Activated CD8-positive, alpha-beta memory T cell treated with anti-CD3 and anti-CD28 coated beads for 4 hours (primary cell): Measurements from ENCODE around the gene ACSL4.
"Not testable (repeated sequence)": the region's sequence is repeated elsewhere in the genome, so short reads cannot be mapped to it uniquely, and the experiment has no call there.

Source experiments
- DNase-seq, 2 donors: peaks; one replicate each; pipeline ENCODE4 v3.0.0-alpha.2; 2020; ENCODE audit warnings: low read depth in 2 of 2

Gene ACSL4

DNA sequence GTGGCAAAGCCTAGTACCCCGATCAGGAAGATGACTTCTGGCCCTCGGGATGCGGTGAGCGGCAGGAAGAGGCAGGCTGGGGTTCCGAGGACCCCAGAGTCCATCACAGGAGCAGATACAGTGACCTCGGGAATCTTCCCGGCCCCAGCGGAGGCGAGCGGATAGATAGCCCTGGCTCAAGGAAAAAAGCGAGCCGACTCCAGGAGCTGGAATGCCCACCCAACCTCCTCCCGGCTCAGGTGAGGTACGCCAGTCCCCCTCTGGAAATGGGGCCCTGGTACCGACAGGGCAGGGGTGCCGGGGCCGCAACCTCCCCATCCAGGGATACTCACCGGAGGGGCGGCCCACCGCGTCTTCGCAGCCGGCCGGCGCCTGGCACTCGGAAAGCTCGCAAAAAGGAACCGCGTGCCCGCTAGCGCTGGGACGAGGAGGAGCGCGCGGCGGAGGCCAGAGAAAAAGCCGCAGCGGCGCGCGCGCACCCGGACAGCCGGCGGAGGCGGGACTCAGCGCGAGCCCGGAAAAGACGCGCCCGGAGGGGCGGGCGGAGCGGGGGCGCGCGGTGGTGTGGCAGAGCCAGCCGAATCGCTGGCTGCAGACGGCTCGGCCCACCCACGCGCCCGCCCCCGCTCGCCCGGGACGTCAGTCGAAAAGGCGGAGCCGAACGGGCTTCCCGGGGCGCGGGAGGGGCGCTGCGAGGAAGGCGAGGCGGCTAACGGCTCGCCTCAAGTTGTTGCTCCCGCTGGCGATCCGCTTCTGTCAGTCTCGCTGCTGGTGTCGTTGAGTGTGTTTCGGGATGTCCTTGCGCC is at the start of gene ACSL4:
Gene ACSL4, minus strand, starts transcription at position 451 of the 806 bp plus-strand sequence. CDS start 49,894 bp downstream, outside the sequence.
- peak; percentile 81 to 86 for DNase-seq

DNA sequence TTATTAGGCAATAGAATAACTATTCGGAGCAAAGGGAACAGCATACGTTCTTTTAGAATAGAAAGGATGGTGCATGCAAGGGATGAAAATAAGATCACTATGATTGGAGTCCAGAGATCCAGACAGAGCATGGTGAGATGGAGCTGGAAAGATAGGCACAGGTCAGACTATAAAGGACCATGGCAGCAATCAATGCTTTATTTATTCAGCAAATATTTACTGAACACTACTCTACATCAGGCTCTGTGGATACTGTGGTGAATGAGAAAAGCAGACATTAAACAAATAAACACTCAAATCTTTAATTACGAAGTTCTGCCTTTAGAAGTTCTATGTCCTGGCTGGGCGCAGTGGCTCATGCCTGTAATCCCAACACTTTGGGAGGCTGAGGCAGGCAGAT is 44.7 kb upstream of the ACSL4 start:
- no peak for DNase-seq

- no peak for DNase-seq
Measured at GRCh38 chrX:109776986-109777385, 43.9 kb upstream of the ACSL4 start.

DNA sequence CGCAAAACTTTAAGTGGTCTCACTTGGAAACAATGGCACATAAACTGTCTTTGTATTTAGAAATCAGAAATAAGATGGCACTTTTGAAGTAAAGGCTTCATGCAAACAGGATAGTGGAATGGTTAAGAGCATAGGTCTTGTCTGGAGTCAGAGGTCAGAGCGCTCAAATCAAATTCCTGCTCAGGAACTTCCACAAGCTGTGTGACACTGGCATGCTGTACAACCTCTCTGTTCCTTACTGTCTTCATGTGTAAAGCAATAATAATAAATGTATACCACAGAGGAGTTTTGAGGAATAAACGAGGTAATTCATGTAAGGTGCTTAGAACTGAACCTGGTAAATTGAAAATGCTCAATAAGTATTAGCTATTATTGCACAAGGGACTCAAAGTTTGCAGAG is 43.4 kb upstream of the ACSL4 start:
- DNase-seq = no peak

DNA sequence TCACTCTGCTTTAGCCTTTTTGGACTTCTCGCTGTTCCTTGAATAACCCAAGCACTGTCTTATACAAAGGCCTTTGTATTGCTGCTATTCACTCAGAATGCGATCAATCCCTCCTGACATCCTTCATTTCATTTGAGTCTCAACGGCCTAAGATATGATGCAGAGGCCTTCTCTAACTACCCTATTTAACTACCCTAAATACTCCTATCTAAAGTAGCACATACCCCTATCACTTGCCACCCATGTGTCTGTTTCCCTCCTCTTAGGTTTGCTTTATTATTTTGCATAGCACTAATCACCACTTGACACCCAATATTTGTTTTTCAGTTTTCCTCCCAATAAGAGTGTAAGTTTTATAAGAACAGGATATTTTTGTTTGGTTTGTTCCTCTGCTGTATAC is 42.3 kb upstream of the ACSL4 start:
- DNase-seq = no peak

DNA sequence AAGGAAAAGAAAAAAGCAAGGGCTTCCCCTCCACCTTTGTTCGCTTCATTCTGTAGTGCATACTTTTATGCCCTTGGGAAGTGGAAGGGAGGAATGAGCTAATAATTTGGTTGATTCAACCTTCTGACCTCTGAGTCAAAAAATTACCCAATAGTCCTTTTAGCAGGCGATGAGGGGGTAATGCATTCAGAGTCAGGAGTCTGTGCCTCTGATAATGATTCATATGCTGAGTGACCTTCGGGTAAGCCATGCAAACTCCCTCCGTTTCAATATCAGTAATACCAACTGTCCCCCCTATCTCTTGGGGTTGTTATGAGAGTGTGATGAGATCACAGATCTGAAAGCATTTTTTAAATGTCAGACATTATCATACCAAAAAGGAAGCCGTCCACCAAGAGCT is 41.6 kb upstream of the ACSL4 start:
- DNase-seq = no peak

- no peak for DNase-seq
Measured at GRCh38 chrX:109774136-109774535, 41.1 kb upstream of the ACSL4 start.

GRCh38 chrX:109773374-109773773 is 40.3 kb upstream of the ACSL4 start:
- DNase-seq = no peak

GRCh38 chrX:109770780-109771179 is 37.7 kb upstream of the ACSL4 start:
- DNase-seq = no peak

DNA sequence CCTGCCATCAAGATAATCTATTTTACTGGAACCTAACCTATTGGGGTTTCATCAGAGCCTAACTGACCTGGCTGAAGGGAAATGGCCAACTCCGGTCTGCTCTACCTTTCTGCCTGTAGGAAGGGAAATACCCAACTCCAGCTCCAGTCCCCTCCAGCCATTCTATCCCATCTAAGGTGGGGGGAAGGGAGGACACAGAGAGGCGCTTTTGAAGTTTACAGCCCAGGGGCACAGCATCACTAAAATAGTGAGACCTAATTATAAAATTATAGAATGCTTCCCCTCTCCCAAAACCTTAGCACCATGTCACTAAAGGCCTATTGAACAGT is 27.8 kb upstream of the ACSL4 start:
- no peak for DNase-seq

DNA sequence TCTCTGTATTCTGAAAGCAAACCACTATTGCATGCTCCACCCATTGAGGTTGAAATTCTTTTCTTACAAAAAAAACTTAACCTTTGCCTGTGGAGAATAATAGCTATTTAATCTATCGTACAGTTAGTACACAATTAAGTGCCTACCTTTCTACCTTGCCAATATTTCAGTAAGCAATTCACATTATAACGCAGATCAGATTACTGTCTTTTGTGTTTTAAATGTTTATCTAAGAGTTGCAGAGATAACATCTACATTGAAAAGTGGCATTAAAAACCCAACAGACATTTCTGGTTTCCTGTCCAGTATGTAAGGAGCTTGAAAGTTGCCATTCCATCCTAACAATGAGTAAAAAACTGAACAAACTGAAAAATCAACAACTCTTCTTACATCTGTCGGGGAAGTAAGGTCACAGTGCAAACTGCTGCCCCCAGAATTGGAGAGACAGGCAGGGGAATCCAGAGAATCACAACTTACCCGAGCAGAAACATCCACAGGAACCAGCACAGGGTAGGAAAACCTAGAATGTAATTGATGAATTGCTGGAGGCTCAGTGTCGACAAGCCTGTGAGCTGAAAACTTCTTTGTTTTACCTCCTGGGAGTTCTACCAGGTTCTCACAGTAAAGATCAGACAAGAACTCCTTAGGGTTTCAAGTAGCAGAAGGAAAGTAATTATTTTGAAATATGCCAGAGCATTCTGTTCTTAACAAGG is 27.3 kb upstream of the ACSL4 start:
- DNase-seq = no peak

GRCh38 chrX:109753256-109753655 is 20.2 kb upstream of the ACSL4 start:
- no peak for DNase-seq

- no peak for DNase-seq
Measured at GRCh38 chrX:109751698-109752097, 18.6 kb upstream of the ACSL4 start.

GRCh38 chrX:109749207-109749606 is 16.1 kb upstream of the ACSL4 start:
- DNase-seq = no peak

GRCh38 chrX:109747681-109748080 is 14.6 kb upstream of the ACSL4 start:
- DNase-seq = no peak

DNA sequence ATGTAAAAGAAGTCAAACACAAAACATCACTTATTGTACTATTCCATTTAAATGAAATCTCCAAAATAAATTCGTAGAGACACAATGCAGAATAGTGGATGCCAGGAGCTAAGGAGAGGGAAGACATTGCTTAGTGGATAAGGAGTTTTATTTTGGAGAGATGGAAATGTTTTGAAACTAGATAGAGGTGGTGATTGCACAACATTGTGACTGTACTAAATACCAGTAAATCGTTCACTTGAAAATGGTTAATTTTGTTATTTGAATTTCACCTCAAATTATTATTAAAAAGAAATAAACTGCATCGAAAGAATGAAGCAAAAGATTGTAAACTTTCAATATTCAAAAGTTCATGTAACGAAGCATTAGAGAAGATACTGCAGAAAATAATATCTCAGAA is 9.7 kb upstream of the ACSL4 start:
- no peak for DNase-seq

GRCh38 chrX:109740896-109741295 is 7.8 kb upstream of the ACSL4 start:
- not testable (repeated sequence) for DNase-seq

DNA sequence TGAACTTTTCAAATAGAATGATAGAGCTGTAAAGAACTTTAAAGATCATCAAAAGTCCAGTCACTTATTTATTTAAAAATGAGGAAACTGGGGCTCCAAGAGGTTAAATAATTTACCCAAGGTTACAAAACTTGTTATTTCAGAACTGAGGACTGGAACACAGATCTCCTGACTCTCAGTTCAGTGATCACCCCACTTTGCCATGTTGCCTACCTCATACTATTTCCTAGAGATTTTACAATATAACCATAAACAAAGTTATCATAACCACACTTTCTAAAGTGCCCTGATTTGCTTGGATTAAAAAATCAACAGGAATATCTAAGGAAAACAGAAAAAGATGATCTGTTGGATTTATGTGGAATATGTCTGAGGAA is 7.4 kb upstream of the ACSL4 start:
- no peak for DNase-seq

DNA sequence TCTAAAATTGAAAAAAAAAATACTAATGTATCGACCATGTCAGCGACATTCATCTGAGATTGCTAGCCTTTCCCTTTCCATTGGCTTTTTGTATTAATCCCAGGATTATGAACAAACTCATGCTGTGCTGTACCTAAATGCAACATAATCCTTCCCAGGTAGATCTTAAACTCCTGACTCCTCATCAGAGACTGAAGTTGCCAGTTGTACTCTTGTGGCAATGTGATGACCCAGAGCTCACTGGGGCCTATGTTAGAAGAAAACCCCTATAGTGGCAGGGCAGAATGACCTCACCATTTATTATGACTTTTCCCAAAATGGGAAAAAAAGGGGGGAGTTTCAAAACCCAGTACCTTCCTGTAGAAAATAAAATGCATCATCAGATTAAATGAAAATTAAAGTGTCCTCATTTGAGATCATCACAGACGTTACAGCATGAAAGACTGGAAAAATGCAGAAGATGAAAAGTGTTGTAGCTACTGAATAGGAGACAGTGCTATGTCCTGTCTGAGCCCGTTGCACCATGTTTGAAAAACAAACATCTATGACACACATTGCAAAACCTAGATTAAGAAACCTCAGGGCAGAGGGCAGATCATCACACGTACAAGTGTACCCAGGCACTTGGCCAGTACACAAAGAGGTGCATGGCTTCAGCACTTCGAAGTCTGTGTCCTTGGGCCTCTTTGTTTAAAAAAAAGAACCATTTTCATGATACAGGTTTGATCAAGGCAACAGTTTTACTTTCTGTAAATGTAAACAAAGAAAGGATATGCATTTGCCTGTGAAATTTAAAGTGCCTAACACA is 6.8 kb upstream of the ACSL4 start:
- DNase-seq = no peak

DNA sequence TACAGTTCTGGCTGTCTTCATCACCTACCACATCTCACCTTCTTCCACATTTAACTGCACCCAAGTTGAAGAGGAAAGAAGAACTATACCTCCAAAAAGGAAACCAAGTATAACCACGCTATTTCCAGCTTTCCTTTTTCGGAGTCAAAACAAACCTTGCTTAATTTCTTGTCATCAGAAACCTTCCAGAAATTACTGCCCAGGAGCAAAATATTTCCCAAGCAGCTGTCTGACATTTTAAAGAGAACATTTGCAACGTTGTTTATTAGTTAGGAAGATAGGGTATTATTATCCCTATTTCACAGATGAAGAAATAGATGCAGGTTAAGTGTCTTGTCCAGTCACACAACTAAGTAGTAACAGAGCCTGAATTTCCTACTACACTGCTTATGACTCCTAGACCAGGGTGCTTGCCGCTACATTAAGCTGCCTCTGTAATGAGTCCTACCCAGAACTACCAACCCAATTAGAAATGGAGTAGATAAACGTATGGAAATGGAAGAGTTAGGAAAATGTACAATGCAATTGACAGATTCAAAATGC is 2.2 kb upstream of the ACSL4 start:
- no peak for DNase-seq

GRCh38 chrX:109733613-109734083 is 591 bp upstream of the ACSL4 start:
- DNase-seq = no peak
